Heart left ventricle (tissue), 13 donors: ENCODE measurements around the gene CFAP299.

Experiments
- POLR2A ChIP-seq, 2 donors: fragments of 450-650 bp; IDR thresholded peaks; one replicate each; pipeline ENCODE4 v1.6.1; 2017; ENCODE audit warnings: antibody characterized with exemption in 2 of 2, mild to moderate bottlenecking in 2 of 2, moderate library complexity in 2 of 2
- TF ChIP-seq, protein P1 (sequence below), 12 donors: fragments of 200-600 bp; sonication (generic) in 4 of 12; IDR thresholded peaks; one replicate each; pipeline versions ENCODE4 v1.5.0 to v1.8.0; 2018 to 2022; ENCODE audit warnings: antibody characterized with exemption in 12 of 12, mild to moderate bottlenecking in 5 of 12
- donor health status: ischemic (EF 13 %, LVEDD 7.1; RV severe dilation, severe dysfunction).
- donor health status: DM: no; HTN: yes; CAD: no.
- donor health status: DM: no; HTN: no; CAD: no.
- donor health status: ischemic (EF 25% LVEDD 6.9; RV normal size, moderate dysfunction).
- donor health status: ischemic (EF 25% LVEDD 5.7; RV mildly dilated, moderate dysfunction).
- donor health status: ischemic (EF 35%, LVEDD 5.7; RV mildly dilated, moderate dysfunction).
- donor health status: nonischemic (EF 11% LVEDD 7.7; RV severe dilation, severe dysfunction).
- donor health status: DM: yes; HTN: yes; CAD: no.
- donor health status: PGD.
- donor health status: ischemic (EF 29% LVEDD 5.4; RV normal size, mild dysfunction).
- donor health status: nonischemic (EF 23%, LVEDD 6.1; RV moderate dilation, normal function).

DNA sequence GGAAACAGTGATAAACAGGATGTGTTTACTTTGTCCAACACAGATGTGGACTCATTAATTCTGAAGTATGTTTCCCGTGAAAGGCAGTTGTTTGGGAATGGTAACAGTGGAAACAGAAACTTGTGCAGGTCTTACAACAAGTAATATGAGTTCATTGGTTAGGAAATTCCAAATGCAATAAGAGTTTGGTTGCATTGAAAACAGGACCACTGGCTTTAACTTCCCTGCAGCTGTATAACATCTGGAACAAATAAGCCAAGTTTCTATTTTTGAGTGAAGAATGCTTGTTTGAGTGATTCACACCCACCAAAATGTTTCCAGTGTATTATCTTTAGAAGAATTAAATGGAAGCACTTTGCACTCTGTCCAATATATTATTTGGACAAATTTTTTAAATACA, 612.6 kb downstream of the CFAP299 start:
- TF ChIP-seq, protein P1, sequence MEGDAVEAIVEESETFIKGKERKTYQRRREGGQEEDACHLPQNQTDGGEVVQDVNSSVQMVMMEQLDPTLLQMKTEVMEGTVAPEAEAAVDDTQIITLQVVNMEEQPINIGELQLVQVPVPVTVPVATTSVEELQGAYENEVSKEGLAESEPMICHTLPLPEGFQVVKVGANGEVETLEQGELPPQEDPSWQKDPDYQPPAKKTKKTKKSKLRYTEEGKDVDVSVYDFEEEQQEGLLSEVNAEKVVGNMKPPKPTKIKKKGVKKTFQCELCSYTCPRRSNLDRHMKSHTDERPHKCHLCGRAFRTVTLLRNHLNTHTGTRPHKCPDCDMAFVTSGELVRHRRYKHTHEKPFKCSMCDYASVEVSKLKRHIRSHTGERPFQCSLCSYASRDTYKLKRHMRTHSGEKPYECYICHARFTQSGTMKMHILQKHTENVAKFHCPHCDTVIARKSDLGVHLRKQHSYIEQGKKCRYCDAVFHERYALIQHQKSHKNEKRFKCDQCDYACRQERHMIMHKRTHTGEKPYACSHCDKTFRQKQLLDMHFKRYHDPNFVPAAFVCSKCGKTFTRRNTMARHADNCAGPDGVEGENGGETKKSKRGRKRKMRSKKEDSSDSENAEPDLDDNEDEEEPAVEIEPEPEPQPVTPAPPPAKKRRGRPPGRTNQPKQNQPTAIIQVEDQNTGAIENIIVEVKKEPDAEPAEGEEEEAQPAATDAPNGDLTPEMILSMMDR (IDR thresholded peaks at IDR 0.05): no peak
- TF ChIP-seq POLR2A (IDR thresholded peaks at IDR 0.05): no peak
